Glomerular endothelial cell (primary cell): Measurements from ENCODE around the gene FAM184A. TPM values are rescaled to one million over a fixed set of nuclear protein-coding genes. Genes with fewer than 3 reads are reported as not detected.
"Not testable (repeated sequence)": the region's sequence is repeated elsewhere in the genome, so short reads cannot be mapped to it uniquely, and the experiment has no call there.

ENCODE experiments used
- DNase-seq: peaks from one replicate; pipeline ENCODE4 v3.0.0-alpha.2; 2011; ENCODE audit warnings: low read depth, low spot score; ENCODE audit errors: extremely low read depth
- total RNA-seq: library from RNA; depleted of rRNA; stranded (reverse); fragments of >200 nt; gene quantifications from 2 replicates; pipeline ENCODE4 v1.2.3, GENCODE V29; 2015

Gene FAM184A
- total RNA-seq: 0.34 and 0.76 TPM in 2 replicates

GRCh38 chr6:119078376-119079282 lies at the start of gene FAM184A:
FAM184A (minus strand) TSS chr6:119078664; CDS start chr6:119078299, 365 bp downstream.
- no peak for DNase-seq

GRCh38 chr6:119127627-119128026 lies 49.2 kb upstream of the FAM184A start:
- DNase-seq: no peak

- DNase-seq: no peak
These were observed 48.4 kb upstream of the FAM184A start for GRCh38 chr6:119126826-119127225.

GRCh38 chr6:119126140-119126539 lies 47.7 kb upstream of the FAM184A start:
- no peak for DNase-seq

- no peak for DNase-seq
These were observed 47.1 kb upstream of the FAM184A start for GRCh38 chr6:119125576-119125975.

GRCh38 chr6:119124079-119124824 lies 45.8 kb upstream of the FAM184A start:
- DNase-seq: no peak

- no peak for DNase-seq
These were observed 43.9 kb upstream of the FAM184A start for GRCh38 chr6:119122336-119122735.

GRCh38 chr6:119121367-119121766 lies 42.9 kb upstream of the FAM184A start:
- DNase-seq: no peak

- no peak for DNase-seq
These were observed 41.5 kb upstream of the FAM184A start for GRCh38 chr6:119119989-119120388.

- not testable (repeated sequence) for DNase-seq
These were observed 40.6 kb upstream of the FAM184A start for GRCh38 chr6:119119062-119119461.

GRCh38 chr6:119116712-119117281 lies 38.3 kb upstream of the FAM184A start:
- DNase-seq: no peak

- DNase-seq: no peak
These were observed 35.5 kb upstream of the FAM184A start for GRCh38 chr6:119113961-119114360.

- no peak for DNase-seq
These were observed 34.5 kb upstream of the FAM184A start for GRCh38 chr6:119112812-119113530.

- peak; percentile 45 for DNase-seq
These were observed 32.4 kb upstream of the FAM184A start for GRCh38 chr6:119110601-119111548.

GRCh38 chr6:119109654-119110325 lies 31.3 kb upstream of the FAM184A start:
- no peak for DNase-seq

- DNase-seq: no peak
These were observed 29.6 kb upstream of the FAM184A start for GRCh38 chr6:119108076-119108475.

GRCh38 chr6:119105282-119105681 lies 26.8 kb upstream of the FAM184A start:
- peak; percentile 22 for DNase-seq

GRCh38 chr6:119102901-119103300 lies 24.4 kb upstream of the FAM184A start:
- no peak for DNase-seq

- DNase-seq: no peak
These were observed 21.7 kb upstream of the FAM184A start for GRCh38 chr6:119100115-119100514.
